ENCODE results near the gene SNRPD3. TPM values are rescaled to one million over a fixed set of nuclear protein-coding genes. Genes with fewer than 3 reads are reported as not detected.
"Not testable (repeated sequence)": the region's sequence is repeated elsewhere in the genome, so short reads cannot be mapped to it uniquely, and the experiment has no call there.

Gene SNRPD3
- total and polyA plus RNA-seq, 2 donors = 95.7 to 166 TPM

- 14% methylated on average over 12 of the region's 12 CpGs for WGBS
- H3K4me3 ChIP-seq (ENCODE audit: low read length in 2 of 2) = no peak overlapping the region
- no peaks in the 10 kb centered on the region for H3K9me3 ChIP-seq (ENCODE audit: control insufficient read depth in 2 of 2, insufficient read depth in 1 of 2, low read length in 1 of 2)
- H3K4me1 ChIP-seq (ENCODE audit: control insufficient read depth in 2 of 2, insufficient read depth in 2 of 2, low read length in 2 of 2) = peaks cover 2 to 18% of the 10 kb centered on the region in 2 donors
- H3K36me3 ChIP-seq (ENCODE audit: control insufficient read depth in 2 of 2, insufficient read depth in 2 of 2, low read length in 1 of 2) = no peaks in the 10 kb centered on the region
- peak; percentile 43 to 89 (median 76) for DNase-seq (ENCODE audit: low read depth in 6 of 9, low spot score in 9 of 9)
- no peaks in the 10 kb centered on the region for H3K27me3 ChIP-seq (ENCODE audit: control insufficient read depth in 2 of 2, insufficient read depth in 1 of 2, low read length in 1 of 2)
- no peak overlapping the region for H3K27ac ChIP-seq (ENCODE audit: low read depth in 1 of 2, low read length in 1 of 2)
Observed at GRCh38 chr22:24525416-24526037, 30.3 kb upstream of the SNRPD3 start.

- H3K4me1 ChIP-seq (ENCODE audit: control insufficient read depth in 2 of 2, insufficient read depth in 2 of 2, low read length in 2 of 2) = peaks cover 2 to 18% of the 10 kb centered on the region in 2 donors
- H3K27ac ChIP-seq (ENCODE audit: low read depth in 1 of 2, low read length in 1 of 2) = no peak overlapping the region
- H3K27me3 ChIP-seq (ENCODE audit: control insufficient read depth in 2 of 2, insufficient read depth in 1 of 2, low read length in 1 of 2) = no peaks in the 10 kb centered on the region
- H3K4me3 ChIP-seq (ENCODE audit: low read length in 2 of 2) = no peak overlapping the region
- no peaks in the 10 kb centered on the region for H3K9me3 ChIP-seq (ENCODE audit: control insufficient read depth in 2 of 2, insufficient read depth in 1 of 2, low read length in 1 of 2)
- 98% methylated on average over 2 of the region's 2 CpGs for WGBS
- DNase-seq (ENCODE audit: low read depth in 6 of 9, low spot score in 9 of 9) = no peak
- no peaks in the 10 kb centered on the region for H3K36me3 ChIP-seq (ENCODE audit: control insufficient read depth in 2 of 2, insufficient read depth in 2 of 2, low read length in 1 of 2)
Observed at GRCh38 chr22:24526191-24526590, 29.6 kb upstream of the SNRPD3 start.

- H3K36me3 ChIP-seq (ENCODE audit: control insufficient read depth in 2 of 2, insufficient read depth in 2 of 2, low read length in 1 of 2) = no peaks in the 10 kb centered on the region
- peaks cover 0 to 3% of the 10 kb centered on the region in 2 donors for H3K4me1 ChIP-seq (ENCODE audit: control insufficient read depth in 2 of 2, insufficient read depth in 2 of 2, low read length in 2 of 2)
- WGBS = 92% methylated on average over 2 of the region's 2 CpGs
- no peak for DNase-seq (ENCODE audit: low read depth in 6 of 9, low spot score in 9 of 9)
- no peaks in the 10 kb centered on the region for H3K9me3 ChIP-seq (ENCODE audit: control insufficient read depth in 2 of 2, insufficient read depth in 1 of 2, low read length in 1 of 2)
- H3K4me3 ChIP-seq (ENCODE audit: low read length in 2 of 2) = no peak overlapping the region
- H3K27ac ChIP-seq (ENCODE audit: low read depth in 1 of 2, low read length in 1 of 2) = no peak overlapping the region
- H3K27me3 ChIP-seq (ENCODE audit: control insufficient read depth in 2 of 2, insufficient read depth in 1 of 2, low read length in 1 of 2) = no peaks in the 10 kb centered on the region
Observed at GRCh38 chr22:24529898-24530297, 25.9 kb upstream of the SNRPD3 start.

- H3K27me3 ChIP-seq (ENCODE audit: control insufficient read depth in 2 of 2, insufficient read depth in 1 of 2, low read length in 1 of 2); H3K36me3 ChIP-seq (ENCODE audit: control insufficient read depth in 2 of 2, insufficient read depth in 2 of 2, low read length in 1 of 2); H3K27ac ChIP-seq (ENCODE audit: low read depth in 1 of 2, low read length in 1 of 2); DNase-seq (ENCODE audit: low read depth in 6 of 9, low spot score in 9 of 9); H3K9me3 ChIP-seq (ENCODE audit: control insufficient read depth in 2 of 2, insufficient read depth in 1 of 2, low read length in 1 of 2); H3K4me1 ChIP-seq (ENCODE audit: control insufficient read depth in 2 of 2, insufficient read depth in 2 of 2, low read length in 2 of 2); H3K4me3 ChIP-seq (ENCODE audit: low read length in 2 of 2): not testable (repeated sequence)
- WGBS = 97% methylated on average over 3 of the region's 3 CpGs
Observed at GRCh38 chr22:24530968-24531367, 24.8 kb upstream of the SNRPD3 start.

- no peak overlapping the region for H3K27ac ChIP-seq (ENCODE audit: low read depth in 1 of 2, low read length in 1 of 2)
Observed at GRCh38 chr22:24532075-24532474, 23.7 kb upstream of the SNRPD3 start.

GRCh38 chr22:24535348-24535747 lies 20.5 kb upstream of the SNRPD3 start:
- Histone ChIP-seq H3K36me3 (ENCODE audit: control insufficient read depth in 2 of 2, insufficient read depth in 2 of 2, low read length in 1 of 2) (peaks cover 11 to 17% of the 10 kb centered on the region in 2 donors), H3K4me1 (ENCODE audit: control insufficient read depth in 2 of 2, insufficient read depth in 2 of 2, low read length in 2 of 2) (no peaks in the 10 kb centered on the region), H3K27ac (ENCODE audit: low read depth in 1 of 2, low read length in 1 of 2) (no peak overlapping the region), H3K4me3 (ENCODE audit: low read length in 2 of 2) (no peak overlapping the region), H3K9me3 (ENCODE audit: control insufficient read depth in 2 of 2, insufficient read depth in 1 of 2, low read length in 1 of 2) (no peaks in the 10 kb centered on the region), H3K27me3 (ENCODE audit: control insufficient read depth in 2 of 2, insufficient read depth in 1 of 2, low read length in 1 of 2) (no peaks in the 10 kb centered on the region)
- 98% methylated on average over 4 of the region's 4 CpGs for WGBS
- DNase-seq (ENCODE audit: low read depth in 6 of 9, low spot score in 9 of 9) = no peak

More at GRCh38 chr22:24532075-24532474, 23.7 kb upstream of the SNRPD3 start:
- Histone ChIP-seq H3K4me3 (ENCODE audit: low read length in 2 of 2) (no peak overlapping the region), H3K36me3 (ENCODE audit: control insufficient read depth in 2 of 2, insufficient read depth in 2 of 2, low read length in 1 of 2) (peaks cover 0 to 3% of the 10 kb centered on the region in 2 donors), H3K27me3 (ENCODE audit: control insufficient read depth in 2 of 2, insufficient read depth in 1 of 2, low read length in 1 of 2) (no peaks in the 10 kb centered on the region), H3K9me3 (ENCODE audit: control insufficient read depth in 2 of 2, insufficient read depth in 1 of 2, low read length in 1 of 2) (no peaks in the 10 kb centered on the region), H3K4me1 (ENCODE audit: control insufficient read depth in 2 of 2, insufficient read depth in 2 of 2, low read length in 2 of 2) (no peaks in the 10 kb centered on the region)
- DNase-seq (ENCODE audit: low read depth in 6 of 9, low spot score in 9 of 9) = no peak
- 100% methylated on average over 1 of the region's 1 CpG for WGBS

- Histone ChIP-seq H3K27me3 (ENCODE audit: control insufficient read depth in 2 of 2, insufficient read depth in 1 of 2, low read length in 1 of 2) (no peaks in the 10 kb centered on the region), H3K4me1 (ENCODE audit: control insufficient read depth in 2 of 2, insufficient read depth in 2 of 2, low read length in 2 of 2) (no peaks in the 10 kb centered on the region), H3K9me3 (ENCODE audit: control insufficient read depth in 2 of 2, insufficient read depth in 1 of 2, low read length in 1 of 2) (no peaks in the 10 kb centered on the region), H3K27ac (ENCODE audit: low read depth in 1 of 2, low read length in 1 of 2) (no peak overlapping the region), H3K4me3 (ENCODE audit: low read length in 2 of 2) (no peak overlapping the region), H3K36me3 (ENCODE audit: control insufficient read depth in 2 of 2, insufficient read depth in 2 of 2, low read length in 1 of 2) (peaks cover 19 to 24% of the 10 kb centered on the region in 2 donors)
- 96% methylated on average over 3 of the region's 3 CpGs for whole genome bisulfite sequencing
- DNase-seq (ENCODE audit: low read depth in 6 of 9, low spot score in 9 of 9) = no peak
Observed at GRCh38 chr22:24536089-24536488, 19.7 kb upstream of the SNRPD3 start.

- Histone ChIP-seq H3K27ac (ENCODE audit: low read depth in 1 of 2, low read length in 1 of 2) (no peak overlapping the region), H3K27me3 (ENCODE audit: control insufficient read depth in 2 of 2, insufficient read depth in 1 of 2, low read length in 1 of 2) (no peaks in the 10 kb centered on the region), H3K9me3 (ENCODE audit: control insufficient read depth in 2 of 2, insufficient read depth in 1 of 2, low read length in 1 of 2) (no peaks in the 10 kb centered on the region), H3K36me3 (ENCODE audit: control insufficient read depth in 2 of 2, insufficient read depth in 2 of 2, low read length in 1 of 2) (peaks cover 58 to 65% of the 10 kb centered on the region in 2 donors), H3K4me3 (ENCODE audit: low read length in 2 of 2) (no peak overlapping the region), H3K4me1 (ENCODE audit: control insufficient read depth in 2 of 2, insufficient read depth in 2 of 2, low read length in 2 of 2) (no peaks in the 10 kb centered on the region)
- no peak for DNase-seq (ENCODE audit: low read depth in 6 of 9, low spot score in 9 of 9)
- WGBS = 95% methylated on average over 2 of the region's 2 CpGs
Observed at GRCh38 chr22:24540470-24540869, 15.3 kb upstream of the SNRPD3 start.

GRCh38 chr22:24541681-24542515 lies 13.9 kb upstream of the SNRPD3 start:
- Histone ChIP-seq H3K4me1 (ENCODE audit: control insufficient read depth in 2 of 2, insufficient read depth in 2 of 2, low read length in 2 of 2) (no peaks in the 10 kb centered on the region), H3K4me3 (ENCODE audit: low read length in 2 of 2) (no peak overlapping the region), H3K36me3 (ENCODE audit: control insufficient read depth in 2 of 2, insufficient read depth in 2 of 2, low read length in 1 of 2) (peaks cover 64 to 73% of the 10 kb centered on the region in 2 donors), H3K27me3 (ENCODE audit: control insufficient read depth in 2 of 2, insufficient read depth in 1 of 2, low read length in 1 of 2) (no peaks in the 10 kb centered on the region), H3K9me3 (ENCODE audit: control insufficient read depth in 2 of 2, insufficient read depth in 1 of 2, low read length in 1 of 2) (no peaks in the 10 kb centered on the region), H3K27ac (ENCODE audit: low read depth in 1 of 2, low read length in 1 of 2) (peak overlapping the region in 1 of 2 donors; percentile 26)
- 86% methylated on average over 6 of the region's 6 CpGs for WGBS
- DNase-seq (ENCODE audit: low read depth in 6 of 9, low spot score in 9 of 9) = no peak

Measured in thymus (tissue), 11 donors.